SK-N-MC (cell line): Measurements from ENCODE around the gene PRKN.

Source experiments
- DNase-seq: peaks from one replicate; pipeline ENCODE4 v3.0.0-alpha.2; 2011; ENCODE audit warnings: low read depth, low spot score
- H3K27ac ChIP-seq: fragments of 200-600 bp; sonication (generic); 2 replicates; pipeline ENCODE4 v1.5.1; 2016; ENCODE audit warnings: mixed run types
- H3K36me3 ChIP-seq: fragments of 200-600 bp; sonication (generic); 2 replicates; pipeline ENCODE4 v1.6.1; 2017; ENCODE audit warnings: antibody characterized with exemption, low read length, mixed read lengths; ENCODE audit not compliant: insufficient read depth
- H3K4me3 ChIP-seq: fragments of 200-600 bp; sonication (generic); 2 replicates; pipeline ENCODE4 v1.5.1; 2016
- H3K9ac ChIP-seq: fragments of 200-600 bp; sonication (generic); 2 replicates; pipeline ENCODE4 v1.8.0; 2017; ENCODE audit warnings: mixed run types, mixed read lengths; ENCODE audit not compliant: insufficient read length
- H3K9me3 ChIP-seq: fragments of 200-600 bp; sonication (generic); 2 replicates; pipeline ENCODE4 v1.6.1; 2017; ENCODE audit warnings: low read depth, mild to moderate bottlenecking, antibody characterized with exemption, low read length, moderate library complexity, mixed read lengths
- EZH2 ChIP-seq: fragments of 200-600 bp; sonication (generic); IDR thresholded peaks from one replicate; pipeline ENCODE4 v1.6.1; 2017; ENCODE audit warnings: antibody characterized with exemption
- FOXP2 ChIP-seq: optimal IDR thresholded peaks from 2 replicates; pipeline ENCODE3; 2011; ENCODE audit warnings: mild to moderate bottlenecking, moderate library complexity; ENCODE audit not compliant: insufficient read depth; ENCODE audit errors: extremely low read length, control extremely low read depth
- POLR2AphosphoS5 ChIP-seq: IDR thresholded peaks from 2 replicates; pipeline ENCODE4 v1.6.1; 2012; ENCODE audit warnings: mild to moderate bottlenecking, low read depth, low read length, borderline replicate concordance

Gene PRKN

DNA sequence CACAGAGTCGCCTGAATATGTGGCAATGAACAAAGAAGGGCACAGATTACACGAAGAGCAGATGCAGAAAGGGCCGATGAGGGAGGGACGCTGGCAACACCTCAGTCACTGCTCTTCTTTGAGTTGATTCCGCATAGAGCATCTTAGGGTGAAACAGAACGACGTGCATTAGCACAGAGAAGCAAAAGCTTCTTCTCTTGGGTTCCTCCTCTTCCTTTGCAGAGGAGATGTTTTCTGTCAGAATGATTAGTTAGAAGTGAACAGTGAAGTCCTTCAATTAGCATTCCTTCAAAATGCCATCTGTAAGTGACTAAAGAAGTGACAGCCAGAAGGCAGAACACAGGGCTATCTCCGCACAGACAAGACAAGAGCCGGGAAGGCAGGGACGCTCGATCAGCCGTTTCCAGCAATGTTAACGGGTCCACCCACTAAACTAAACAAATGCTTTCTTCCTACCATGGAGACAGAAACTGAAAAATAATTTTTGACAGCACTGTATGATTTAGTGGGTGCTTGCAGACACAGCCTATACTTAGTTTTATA is 1233.9 kb downstream of the PRKN start:
- Histone ChIP-seq H3K27ac (no peak overlapping the region), H3K36me3 (no peaks in the 10 kb centered on the region), H3K4me3 (no peak overlapping the region), H3K9me3 (no peaks in the 10 kb centered on the region), H3K9ac (no peak overlapping the region)
- DNase-seq = no peak
- no peak for TF ChIP-seq EZH2
- TF ChIP-seq POLR2AphosphoS5 = no peak
- TF ChIP-seq FOXP2 = no peak

- no peak overlapping the region for H3K4me3 ChIP-seq
- no peak overlapping the region for H3K9ac ChIP-seq
- H3K9me3 ChIP-seq = no peaks in the 10 kb centered on the region
- no peak for DNase-seq
- H3K36me3 ChIP-seq = no peaks in the 10 kb centered on the region
- TF ChIP-seq FOXP2 (no peak), EZH2 (no peak), POLR2AphosphoS5 (no peak)
- no peak overlapping the region for H3K27ac ChIP-seq
Observed at GRCh38 chr6:161489626-161490306, 1237.8 kb downstream of the PRKN start.

DNA sequence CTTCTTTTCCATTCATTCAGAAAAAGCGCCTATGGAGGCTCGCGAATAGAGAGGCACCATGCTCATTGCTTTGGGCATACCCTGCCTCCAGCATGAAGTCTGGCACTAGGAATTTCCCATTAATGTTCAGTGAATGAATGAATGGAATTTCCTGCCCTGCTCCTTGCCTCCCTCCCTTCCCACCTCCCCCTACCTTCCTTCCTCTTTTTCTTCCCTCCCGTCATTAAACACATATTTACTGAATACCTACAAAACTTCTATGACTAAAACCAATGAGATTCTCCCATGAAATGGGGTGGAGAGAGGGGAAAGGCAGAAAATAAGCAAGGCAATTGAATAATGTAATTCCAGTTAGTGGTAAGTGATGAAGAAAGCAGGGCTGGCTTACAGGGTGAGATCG is 1239.9 kb downstream of the PRKN start:
- no peaks in the 10 kb centered on the region for H3K36me3 ChIP-seq
- no peaks in the 10 kb centered on the region for H3K9me3 ChIP-seq
- no peak overlapping the region for H3K4me3 ChIP-seq
- no peak for DNase-seq
- H3K27ac ChIP-seq = no peak overlapping the region
- H3K9ac ChIP-seq = no peak overlapping the region
- no peak for TF ChIP-seq POLR2AphosphoS5
- no peak for TF ChIP-seq FOXP2
- TF ChIP-seq EZH2 = no peak

GRCh38 chr6:161487217-161487531 is 1240.4 kb downstream of the PRKN start:
- no peak overlapping the region for H3K27ac ChIP-seq
- no peak overlapping the region for H3K9ac ChIP-seq
- no peak overlapping the region for H3K4me3 ChIP-seq
- DNase-seq = no peak
- TF ChIP-seq EZH2 (no peak), POLR2AphosphoS5 (no peak), FOXP2 (no peak)
- H3K36me3 ChIP-seq = no peaks in the 10 kb centered on the region
- no peaks in the 10 kb centered on the region for H3K9me3 ChIP-seq

DNA sequence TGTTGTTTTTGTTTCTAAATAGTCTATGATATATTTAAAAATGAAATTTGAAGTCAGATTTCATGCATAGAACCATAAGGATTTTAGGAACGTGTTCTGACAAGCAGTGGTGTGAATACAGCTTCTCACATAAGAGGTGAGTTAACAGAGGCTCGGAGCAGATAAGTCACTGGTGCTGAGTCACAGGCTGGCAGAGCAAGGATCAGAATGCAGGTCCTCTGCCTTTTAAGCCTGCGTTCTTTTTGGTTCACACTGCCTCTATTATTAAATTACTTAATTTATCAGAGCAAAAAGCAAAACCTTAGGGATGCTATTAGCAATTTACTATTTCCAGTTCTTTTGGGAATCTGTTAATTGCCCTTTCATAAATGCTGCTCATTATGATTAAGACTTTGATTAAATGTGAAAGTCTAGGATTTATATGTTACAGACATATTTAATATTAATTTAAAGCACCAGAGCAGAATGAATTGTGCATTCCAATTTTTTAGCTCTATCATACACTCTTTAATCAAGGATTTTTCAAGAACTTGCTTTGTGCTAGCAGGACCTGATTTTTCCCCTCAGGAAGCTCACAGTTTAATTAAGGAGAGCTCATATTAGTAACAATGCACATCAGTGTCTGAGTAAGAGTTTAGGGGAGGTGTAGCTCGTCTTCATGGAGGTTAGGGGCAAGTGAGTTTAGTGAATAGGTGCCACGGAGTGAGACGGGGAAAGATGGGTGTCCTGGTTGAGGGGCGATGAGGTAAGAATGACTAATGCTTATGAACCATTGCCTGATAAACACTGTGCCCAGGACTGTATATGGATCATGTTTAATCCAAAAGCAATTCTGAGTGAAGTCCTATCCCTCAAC is 1241.0 kb downstream of the PRKN start:
- H3K36me3 ChIP-seq = no peaks in the 10 kb centered on the region
- no peak for DNase-seq
- H3K9ac ChIP-seq = no peak overlapping the region
- no peak overlapping the region for H3K4me3 ChIP-seq
- no peak for TF ChIP-seq POLR2AphosphoS5
- TF ChIP-seq EZH2 = no peak
- no peak for TF ChIP-seq FOXP2
- no peaks in the 10 kb centered on the region for H3K9me3 ChIP-seq
- H3K27ac ChIP-seq = no peak overlapping the region

DNA sequence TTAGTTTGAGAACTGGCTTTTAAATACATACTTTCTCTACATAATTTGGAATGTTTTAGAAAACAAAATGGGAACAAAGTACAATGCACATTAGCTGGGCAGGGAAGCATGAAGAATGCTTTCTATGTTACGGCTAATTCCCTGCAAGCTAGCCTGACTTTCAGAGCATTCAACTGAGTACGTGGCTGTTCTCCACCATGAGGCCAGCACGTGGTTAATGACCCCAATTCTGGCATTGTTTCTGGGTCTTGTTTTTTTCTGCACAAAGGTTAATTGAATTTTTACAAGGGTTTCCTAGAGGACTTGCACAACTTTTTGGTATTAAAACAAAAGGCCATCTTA is 1245.1 kb downstream of the PRKN start:
- Histone ChIP-seq H3K27ac (no peak overlapping the region), H3K36me3 (no peaks in the 10 kb centered on the region), H3K9me3 (no peaks in the 10 kb centered on the region), H3K4me3 (no peak overlapping the region), H3K9ac (no peak overlapping the region)
- DNase-seq = no peak
- TF ChIP-seq FOXP2 (no peak), POLR2AphosphoS5 (no peak), EZH2 (no peak)

DNA sequence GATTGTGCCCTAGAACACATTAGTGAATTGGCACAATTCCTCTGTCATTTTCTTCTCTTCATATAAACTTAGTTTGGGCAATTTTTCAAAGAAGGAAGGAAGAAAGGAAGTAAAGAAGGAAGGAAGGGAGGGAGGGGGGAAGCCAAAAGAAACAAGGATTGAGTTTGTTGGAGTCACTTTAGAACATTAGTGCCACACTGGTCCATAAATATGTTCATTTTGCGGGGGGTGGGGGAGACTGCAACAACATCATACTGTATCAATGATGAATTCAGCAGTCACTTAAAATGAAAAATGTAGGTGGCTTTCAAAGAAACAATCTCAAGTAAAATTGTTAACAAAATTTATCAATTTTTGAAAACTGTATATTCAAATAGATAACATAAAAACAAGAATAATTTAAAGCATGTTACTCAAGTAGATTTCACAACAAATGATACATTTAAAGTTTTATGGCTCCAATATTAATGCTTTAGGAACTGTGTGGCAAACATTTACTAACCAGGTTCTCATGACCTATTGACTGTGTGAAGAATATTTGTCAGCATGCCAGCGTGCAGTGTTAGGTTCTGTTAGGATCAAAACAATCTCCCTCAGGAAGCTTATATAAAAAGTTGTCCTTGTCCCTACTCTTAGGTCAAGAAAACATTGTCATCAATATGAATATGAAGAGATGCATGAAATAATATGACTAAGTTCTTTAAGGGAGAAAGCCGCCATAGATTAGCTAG is 1245.6 kb downstream of the PRKN start:
- no peaks in the 10 kb centered on the region for H3K9me3 ChIP-seq
- no peak for DNase-seq

More for the DNA sequence above, 1245.6 kb downstream of the PRKN start:
- TF ChIP-seq POLR2AphosphoS5 = no peak
- no peak for TF ChIP-seq FOXP2
- no peak for TF ChIP-seq EZH2
- Histone ChIP-seq H3K4me3 (no peak overlapping the region), H3K36me3 (no peaks in the 10 kb centered on the region), H3K27ac (no peak overlapping the region), H3K9ac (no peak overlapping the region)
